Endothelial cell of umbilical vein (primary cell): ENCODE data around the gene SYNGR3. TPM values are rescaled to one million over a fixed set of nuclear protein-coding genes. Genes with fewer than 3 reads are reported as not detected.

ENCODE experiments used
- BruUV-seq: library from RNA; stranded (reverse); fragments of 400-500 nt; replicated peaks from 2 replicates; lab custom pipeline; 2021; lab: Mats Ljungman, UMichigan
- CTCF ChIA-PET: fragments of 300-600, 350-600 bp; sonication (Branson Sonifier 250); formaldehyde crosslinking; loops from one replicate; lab custom pipeline; 2021; ENCODE audit warnings: antibody characterized with exemption, inconsistent platforms; lab: Charles Lee
- POLR2A ChIA-PET: fragments of 300-600, 350-600 bp; sonication (Branson Sonifier 250); formaldehyde crosslinking; loops from one replicate; lab custom pipeline; 2021; ENCODE audit warnings: antibody characterized with exemption, inconsistent platforms; lab: Charles Lee
- DNase-seq: peaks from one replicate; pipeline ENCODE4 v3.0.0-alpha.2; 2011; ENCODE audit warnings: low read depth, low spot score
- FAIRE-seq: peaks from 2 replicates; lab custom pipeline; 2011; peaks lifted over from hg19 to GRCh38; lab: Jason Lieb, UNC
- H2AFZ ChIP-seq: 2 replicates; pipeline ENCODE4 v1.6.0; 2012; ENCODE audit warnings: low read depth, low read length, control low read depth, inconsistent platforms
- H3K27ac ChIP-seq: 2 replicates; pipeline ENCODE4 v1.5.1; 2011; ENCODE audit warnings: low read depth, mild to moderate bottlenecking, control low read depth, low read length, moderate library complexity; ENCODE audit not compliant: insufficient read depth
- H3K27me3 ChIP-seq, 2 experiments: 2 replicates each; pipeline versions ENCODE4 v1.6.0 to v1.6.1; 2011; ENCODE audit warnings: low read length in 2 of 2, mixed read lengths in 1 of 2; ENCODE audit not compliant: control insufficient read depth in 2 of 2, insufficient read depth in 2 of 2
- H3K36me3 ChIP-seq, 2 experiments: 2 replicates in 1 of 2; 3 replicates in 1 of 2; pipeline ENCODE4 v1.5.1; 2011; ENCODE audit warnings: low read length in 2 of 2, mild to moderate bottlenecking in 1 of 2, moderate library complexity in 1 of 2; ENCODE audit not compliant: control insufficient read depth in 2 of 2, insufficient read depth in 2 of 2; ENCODE audit errors: extremely low read depth in 1 of 2
- H3K4me1 ChIP-seq: 3 replicates; pipeline ENCODE4 v1.5.1; 2011; ENCODE audit warnings: mild to moderate bottlenecking, low read length; ENCODE audit not compliant: control insufficient read depth, insufficient read depth; ENCODE audit errors: extremely low read depth
- H3K4me2 ChIP-seq: 2 replicates; pipeline ENCODE4 v1.6.1; 2011; ENCODE audit warnings: low read length, control low read depth, mixed read lengths; ENCODE audit not compliant: insufficient read depth
- H3K4me3 ChIP-seq, 3 experiments: fragments of 200-600 bp in 1 of 3; sonication (generic), shearing (Covaris generic) in 1 of 3; replicated peaks in 1 of 3; 2 replicates each; pipeline ENCODE4 v1.5.1; 2011 to 2016; ENCODE audit warnings: control low read depth in 3 of 3, low read length in 3 of 3, mild to moderate bottlenecking in 2 of 3, inconsistent platforms in 1 of 3, low read depth in 1 of 3, moderate library complexity in 1 of 3; ENCODE audit not compliant: insufficient read depth in 1 of 3
- H3K79me2 ChIP-seq: 2 replicates; pipeline ENCODE4 v1.6.0; 2012; ENCODE audit warnings: low read length, inconsistent platforms; ENCODE audit not compliant: control insufficient read depth, insufficient read depth
- H3K9ac ChIP-seq: replicated peaks from 2 replicates; pipeline ENCODE3; 2011; ENCODE audit warnings: low read length, control low read depth; ENCODE audit not compliant: insufficient read depth; ENCODE audit errors: extremely low read depth
- H3K9me1 ChIP-seq: replicated peaks from 3 replicates; pipeline ENCODE4 v1.6.0; 2011; ENCODE audit warnings: mild to moderate bottlenecking, low read length; ENCODE audit not compliant: control insufficient read depth, insufficient read depth; ENCODE audit errors: extremely low read depth
- H3K9me3 ChIP-seq: replicated peaks from 2 replicates; pipeline ENCODE4 v1.5.1; 2012; ENCODE audit warnings: low read length, inconsistent platforms; ENCODE audit not compliant: control insufficient read depth, insufficient read depth
- H4K20me1 ChIP-seq: replicated peaks from 2 replicates; pipeline ENCODE3; 2011; ENCODE audit warnings: mild to moderate bottlenecking, low read length; ENCODE audit not compliant: control insufficient read depth, insufficient read depth; ENCODE audit errors: extremely low read depth
- EZH2 ChIP-seq: IDR thresholded peaks from 2 replicates; pipeline ENCODE4 v1.6.1; 2012; ENCODE audit warnings: borderline replicate concordance, low read depth, mild to moderate bottlenecking, moderate library complexity, low read length, inconsistent platforms; ENCODE audit not compliant: severe bottlenecking
- FOS ChIP-seq: IDR thresholded peaks from 2 replicates; pipeline ENCODE4 v1.6.1; 2011; ENCODE audit warnings: mild to moderate bottlenecking, low read length, moderate library complexity, borderline replicate concordance; ENCODE audit not compliant: insufficient read depth
- GATA2 ChIP-seq: IDR thresholded peaks from 2 replicates; pipeline ENCODE4 v1.7.0; 2011; ENCODE audit warnings: low read depth, mild to moderate bottlenecking, moderate library complexity, mixed read lengths, low read length; ENCODE audit not compliant: insufficient read length, insufficient read depth
- JUN ChIP-seq: IDR thresholded peaks from 2 replicates; pipeline ENCODE4 v1.6.1; 2011; ENCODE audit warnings: borderline replicate concordance, low read depth; ENCODE audit not compliant: insufficient read length, insufficient read depth
- MYC ChIP-seq: IDR thresholded peaks from one replicate; pipeline ENCODE4 v1.6.1; 2011; ENCODE audit warnings: mild to moderate bottlenecking, low read depth, low read length
- POLR2A ChIP-seq: IDR thresholded peaks from 2 replicates; pipeline ENCODE4 v1.6.1; 2012; ENCODE audit warnings: low read depth, mild to moderate bottlenecking, control low read depth, low read length
- POLR2AphosphoS5 ChIP-seq: IDR thresholded peaks from 2 replicates; pipeline ENCODE4 v1.6.1; 2012; ENCODE audit warnings: low read depth, mild to moderate bottlenecking, control low read depth, low read length, moderate library complexity; ENCODE audit not compliant: insufficient read depth
- dilution Hi-C: fragments of 300-500 bp; cut with MboI; formaldehyde crosslinking; loops from one replicate; pipeline ENCODE4 v1.15.0; 2019; ENCODE audit warnings: low sequenced_read_pairs; ENCODE audit not compliant: extremely low pct_ligation_motif_present
- intact Hi-C: fragments of 100-400 bp; cut with micrococcal nuclease; formaldehyde crosslinking; loops from one replicate; pipeline ENCODE4 v1.10.0; 2022
- polyA plus RNA-seq, 4 experiments: library from polyadenylated mRNA; depleted of rRNA in 3 of 4; stranded (reverse) in 3 of 4; unstranded in 1 of 4; fragments of >200 nt; gene quantifications; 2 replicates each; pipeline versions ENCODE4 v1.2.1 to v1.2.3, GENCODE V29; 2011 to 2012; ENCODE audit warnings: missing spikeins in 1 of 4
- total RNA-seq: library from RNA; stranded (reverse); gene quantifications from 2 replicates; pipeline ENCODE4 v1.2.3, GENCODE V29; 2021
- TF ChIP-seq, protein P1 (sequence below): IDR thresholded peaks from 2 replicates; pipeline ENCODE4 v1.6.1; 2011; ENCODE audit not compliant: insufficient read depth, insufficient read length
- TF ChIP-seq, protein P2 (sequence below), 2 donors: IDR thresholded peaks; 1 replicate in 1 of 2; 2 replicates in 1 of 2; pipeline ENCODE4 v1.5.1; 2011; ENCODE audit warnings: low read length in 2 of 2, mild to moderate bottlenecking in 2 of 2, moderate library complexity in 2 of 2, control low read depth in 1 of 2, inconsistent platforms in 1 of 2, low read depth in 1 of 2; ENCODE audit not compliant: insufficient read depth in 1 of 2; ENCODE audit errors: extremely low read depth in 1 of 2

The SYNGR3 gene
- total and polyA plus RNA-seq, 2 donors (not counting 3 experiments of a cell fraction or from before 2014, with no cell fraction given) = 0.95 to 1.4 TPM

DNA sequence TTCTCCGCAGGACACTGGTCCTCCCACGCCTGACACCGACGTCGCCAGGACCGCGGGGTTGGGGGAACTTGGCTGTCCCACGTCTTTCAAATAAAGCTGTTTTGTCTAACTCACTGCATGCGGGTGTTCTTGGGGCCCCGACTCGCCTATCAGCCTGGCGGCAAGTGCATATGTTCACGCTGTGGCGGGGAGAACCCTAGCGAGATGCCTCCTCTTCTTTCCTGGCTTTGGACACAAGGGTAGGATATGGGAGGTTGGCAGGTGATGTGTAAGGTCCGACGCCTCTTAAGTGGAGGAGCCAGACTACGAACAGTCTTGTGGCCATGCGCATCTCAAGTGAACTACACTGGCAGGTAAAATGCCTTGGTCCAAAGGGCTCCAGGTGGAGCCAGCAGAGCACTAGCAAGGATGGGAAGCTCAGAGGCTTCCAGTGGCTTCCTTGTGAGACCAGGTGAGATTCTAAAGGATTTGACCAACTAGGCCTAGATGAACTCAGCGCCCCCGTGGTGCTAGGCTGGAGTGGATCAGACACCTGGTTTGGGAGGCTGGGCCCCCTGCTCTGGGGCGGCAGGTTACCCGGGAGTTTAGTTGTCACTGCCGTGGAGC lies 24.3 kb upstream of the SYNGR3 start:
- Histone ChIP-seq H3K9me3 (no peaks in the 10 kb centered on the region), H3K4me2 (peak overlapping the region; percentile 81), H3K79me2 (peaks cover 40% of the 10 kb centered on the region), H4K20me1 (no peaks in the 10 kb centered on the region), H3K4me1 (peaks cover 24% of the 10 kb centered on the region), H3K9ac (peak overlapping the region; percentile 92), H3K36me3 (peaks cover 8 to 17% of the 10 kb centered on the region in 2 experiments), H3K27ac (peak overlapping the region; percentile 76), H3K4me3 (peak overlapping the region; percentile 58 to 89 (median 71)), H2AFZ (no peak overlapping the region), H3K9me1 (no peaks in the 10 kb centered on the region), H3K27me3 (no peaks in the 10 kb centered on the region)
- DNase-seq = no peak
- ChIA-PET CTCF (interaction anchor here (0.9 to 1.6 kb wide), 4 partner anchors 13 to 175 kb away, joined by 3 to 7 read pairs (median 4); partner anchors contain the start of gene GFER), POLR2A (interaction anchor here (0.7 to 1.4 kb wide), 8 partner anchors 9 to 545 kb away, joined by 3 to 7 read pairs (median 4); partner anchors contain the start of genes NUBP2, SPSB3 and UQCC4)
- FAIRE-seq = no peak
- no TSS peak for BruUV-seq
- dilution Hi-C loops (no loop called here), intact Hi-C loops (loop anchor here (2.0 kb wide), 1 partner anchor 43 kb away; the partner anchor contains the start of gene ZNF598)
- no peak for TF ChIP-seq POLR2A
- TF ChIP-seq JUN = no peak
- TF ChIP-seq, protein P1, sequence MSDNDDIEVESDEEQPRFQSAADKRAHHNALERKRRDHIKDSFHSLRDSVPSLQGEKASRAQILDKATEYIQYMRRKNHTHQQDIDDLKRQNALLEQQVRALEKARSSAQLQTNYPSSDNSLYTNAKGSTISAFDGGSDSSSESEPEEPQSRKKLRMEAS = no peak
- TF ChIP-seq POLR2AphosphoS5 = no peak
- no peak for TF ChIP-seq MYC
- TF ChIP-seq, protein P2, sequence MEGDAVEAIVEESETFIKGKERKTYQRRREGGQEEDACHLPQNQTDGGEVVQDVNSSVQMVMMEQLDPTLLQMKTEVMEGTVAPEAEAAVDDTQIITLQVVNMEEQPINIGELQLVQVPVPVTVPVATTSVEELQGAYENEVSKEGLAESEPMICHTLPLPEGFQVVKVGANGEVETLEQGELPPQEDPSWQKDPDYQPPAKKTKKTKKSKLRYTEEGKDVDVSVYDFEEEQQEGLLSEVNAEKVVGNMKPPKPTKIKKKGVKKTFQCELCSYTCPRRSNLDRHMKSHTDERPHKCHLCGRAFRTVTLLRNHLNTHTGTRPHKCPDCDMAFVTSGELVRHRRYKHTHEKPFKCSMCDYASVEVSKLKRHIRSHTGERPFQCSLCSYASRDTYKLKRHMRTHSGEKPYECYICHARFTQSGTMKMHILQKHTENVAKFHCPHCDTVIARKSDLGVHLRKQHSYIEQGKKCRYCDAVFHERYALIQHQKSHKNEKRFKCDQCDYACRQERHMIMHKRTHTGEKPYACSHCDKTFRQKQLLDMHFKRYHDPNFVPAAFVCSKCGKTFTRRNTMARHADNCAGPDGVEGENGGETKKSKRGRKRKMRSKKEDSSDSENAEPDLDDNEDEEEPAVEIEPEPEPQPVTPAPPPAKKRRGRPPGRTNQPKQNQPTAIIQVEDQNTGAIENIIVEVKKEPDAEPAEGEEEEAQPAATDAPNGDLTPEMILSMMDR (IDR thresholded peaks at IDR 0.05; ENCODE audit: extremely low read depth in 1 of 2, insufficient read depth in 1 of 2, low read depth in 1 of 2, low read length in 2 of 2) = no peak
- TF ChIP-seq GATA2 = no peak
- TF ChIP-seq FOS = no peak
- no peak for TF ChIP-seq EZH2
